ENCODE results near the gene ATL2.
"Not testable (repeated sequence)": the region's sequence is repeated elsewhere in the genome, so short reads cannot be mapped to it uniquely, and the experiment has no call there.

ATL2 gene

GRCh38 chr2:38387887-38388286 is 10.8 kb upstream of the ATL2 start:
- DNase-seq (ENCODE audit: low read depth in 2 of 2), result no peak
- H3K4me3 ChIP-seq (replicated peaks in 1 of 2; ENCODE audit: low read depth in 2 of 2, low read length in 2 of 2), result no peak overlapping the region
- no peak for TF ChIP-seq CTCF (IDR thresholded peaks at IDR 0.05; ENCODE audit: low read depth, low read length)

- peak in 1 of 2 donors; percentile 7 for DNase-seq (ENCODE audit: low read depth in 2 of 2)
- H3K4me3 ChIP-seq (replicated peaks in 1 of 2; ENCODE audit: low read depth in 2 of 2, low read length in 2 of 2), result no peak overlapping the region
- no peak for TF ChIP-seq CTCF (IDR thresholded peaks at IDR 0.05; ENCODE audit: low read depth, low read length)
Measured at GRCh38 chr2:38386821-38387220, 9.7 kb upstream of the ATL2 start.

GRCh38 chr2:38386377-38386776 is 9.3 kb upstream of the ATL2 start:
- TF ChIP-seq CTCF (IDR thresholded peaks at IDR 0.05; ENCODE audit: low read depth, low read length), result no peak
- no peak overlapping the region for H3K4me3 ChIP-seq (replicated peaks in 1 of 2; ENCODE audit: low read depth in 2 of 2, low read length in 2 of 2)
- DNase-seq (ENCODE audit: low read depth in 2 of 2), result no peak

GRCh38 chr2:38384338-38384737 is 7.3 kb upstream of the ATL2 start:
- H3K4me3 ChIP-seq (replicated peaks in 1 of 2; ENCODE audit: low read depth in 2 of 2, low read length in 2 of 2), result no peak overlapping the region
- peak in 1 of 2 donors; percentile 10 for DNase-seq (ENCODE audit: low read depth in 2 of 2)
- no peak for TF ChIP-seq CTCF (IDR thresholded peaks at IDR 0.05; ENCODE audit: low read depth, low read length)

GRCh38 chr2:38383741-38384140 is 6.7 kb upstream of the ATL2 start:
- DNase-seq (ENCODE audit: low read depth in 2 of 2), result peak in 1 of 2 donors; percentile 59
- H3K4me3 ChIP-seq (replicated peaks in 1 of 2; ENCODE audit: low read depth in 2 of 2, low read length in 2 of 2), result not testable (repeated sequence)

- TF ChIP-seq CTCF (IDR thresholded peaks at IDR 0.05; ENCODE audit: low read depth, low read length), result no peak
- no peak for DNase-seq (ENCODE audit: low read depth in 2 of 2)
- H3K4me3 ChIP-seq (replicated peaks in 1 of 2; ENCODE audit: low read depth in 2 of 2, low read length in 2 of 2), result no peak overlapping the region
Measured at GRCh38 chr2:38381381-38382143, 4.5 kb upstream of the ATL2 start.

- no peak for TF ChIP-seq CTCF (IDR thresholded peaks at IDR 0.05; ENCODE audit: low read depth, low read length)
- peak in 1 of 2 donors; percentile 31 for DNase-seq (ENCODE audit: low read depth in 2 of 2)
- no peak overlapping the region for H3K4me3 ChIP-seq (replicated peaks in 1 of 2; ENCODE audit: low read depth in 2 of 2, low read length in 2 of 2)
Measured at GRCh38 chr2:38380397-38381130, 3.5 kb upstream of the ATL2 start.

All from cardiac fibroblast (primary cell).